ENCODE results near the gene KXD1. TPM values are rescaled to one million over a fixed set of nuclear protein-coding genes. Genes with fewer than 3 reads are reported as not detected.

The KXD1 gene
- total RNA-seq, 1 experiment from 2014 or later, result 138 TPM

DNA sequence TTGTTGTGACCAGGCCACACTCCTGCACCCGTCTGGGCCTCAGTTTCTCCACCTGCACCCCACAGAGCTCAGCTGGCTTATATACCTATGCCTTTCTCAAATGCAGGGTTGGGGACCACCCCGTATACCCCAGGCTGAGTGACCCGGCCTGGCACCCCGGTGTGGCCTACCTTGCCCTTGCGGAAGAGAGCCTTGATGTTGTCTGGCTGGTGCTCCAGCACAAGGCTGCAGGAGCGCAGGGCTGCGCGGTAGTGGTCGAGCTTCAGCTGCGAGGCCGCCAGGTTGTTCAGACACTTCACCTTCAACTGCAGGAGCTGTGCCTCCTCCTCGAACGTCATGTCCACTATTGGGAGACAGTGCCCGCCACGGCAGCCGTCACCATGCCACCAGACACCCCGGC is 20.2 kb upstream of the KXD1 start:
- Histone ChIP-seq H2BK12ac (ENCODE audit: insufficient read length, low read depth, low read length) (no peak overlapping the region), H3K79me1 (ENCODE audit: insufficient read depth, low read depth, low read length, poor library complexity, severe bottlenecking) (peaks cover 3% of the 10 kb centered on the region), H2BK15ac (ENCODE audit: low read depth, low read length) (no peak overlapping the region), H2AFZ (ENCODE audit: low read length) (no peak overlapping the region), H2BK20ac (ENCODE audit: low read depth, low read length, poor library complexity, severe bottlenecking) (no peak overlapping the region), H3K14ac (ENCODE audit: insufficient read depth, low read length) (no peak overlapping the region), H3K23me2 (ENCODE audit: insufficient read length, low read depth, low read length, poor library complexity, severe bottlenecking) (peaks cover under 1% of the 10 kb centered on the region), H3K4me1 (ENCODE audit: insufficient read depth, low read length) (no peaks in the 10 kb centered on the region), H3K27me3 (ENCODE audit: insufficient read depth, low read length) (no peaks in the 10 kb centered on the region), H3K56ac (ENCODE audit: insufficient read length, low read depth, low read length) (no peak overlapping the region), H3T11ph (ENCODE audit: low read length) (no peak overlapping the region), H3K18ac (ENCODE audit: insufficient read length, low read depth, low read length) (no peak overlapping the region), H2BK120ac (ENCODE audit: low read depth, low read length, poor library complexity, severe bottlenecking) (no peak overlapping the region), H3K4ac (ENCODE audit: low read depth, low read length) (no peak overlapping the region), H4K5ac (ENCODE audit: insufficient read length, low read depth, low read length) (no peak overlapping the region), H3K4me2 (ENCODE audit: insufficient read depth, insufficient read length, low read length) (no peak overlapping the region), H2BK5ac (ENCODE audit: insufficient read length, low read length) (no peak overlapping the region), H4K20me1 (ENCODE audit: control insufficient read depth, insufficient read depth, insufficient read length) (no peaks in the 10 kb centered on the region), H3K79me2 (ENCODE audit: insufficient read depth, low read length) (no peaks in the 10 kb centered on the region), H3K27ac (ENCODE audit: insufficient read length, low read depth, low read length) (no peak overlapping the region), H3K23ac (ENCODE audit: insufficient read length, low read depth, low read length) (no peak overlapping the region), H4K91ac (ENCODE audit: insufficient read length, low read depth, low read length) (no peak overlapping the region), H3K9me3 (ENCODE audit: control insufficient read depth, low read depth, low read length) (no peaks in the 10 kb centered on the region), H3K9ac (ENCODE audit: extremely low read depth, insufficient read length, low read length) (no peak overlapping the region), H4K8ac (replicated peaks; ENCODE audit: insufficient read length, low read depth, low read length) (no peak overlapping the region), H2AK5ac (ENCODE audit: insufficient read length, low read length) (no peak overlapping the region)
- H3K9me3 Mint-ChIP-seq, result no peaks in the 10 kb centered on the region
- no peak for TF ChIP-seq CTCF (conservative IDR thresholded peaks at IDR 0.05)
- H3K4me1 Mint-ChIP-seq, result peaks cover 1 to 2% of the 10 kb centered on the region in 2 experiments
- no peaks in the 10 kb centered on the region for H3K27me3 Mint-ChIP-seq (ENCODE audit: low read depth)
- H3K27ac Mint-ChIP-seq, result no peak overlapping the region
- no CpG with 5 or more reads among the region's 17 CpGs for WGBS (ENCODE audit: extremely low coverage, insufficient read length, low lambda C conversion rate)
- H3K36me3 Mint-ChIP-seq (ENCODE audit: insufficient read depth in 1 of 3, low read depth in 3 of 3), result peaks cover 24 to 77% (median 72%) of the 10 kb centered on the region in 3 experiments; a peak in 6 of 7 replicates
- no peak for DNase-seq
- H3K4me3 Mint-ChIP-seq, result no peak overlapping the region
